Testis (tissue), 3 donors: ENCODE measurements around the gene CDH23. TPM values are rescaled to one million over a fixed set of nuclear protein-coding genes. Genes with fewer than 3 reads are reported as not detected.

Source experiments
- DNase-seq: peaks from one replicate; pipeline ENCODE4 v3.0.0-alpha.2; 2019
- H3K27ac ChIP-seq, 2 donors: fragments of 200-600 bp; sonication (generic); one replicate each; pipeline ENCODE4 v1.5.1; 2019
- H3K27me3 ChIP-seq: fragments of 200-600 bp; sonication (generic); one replicate; pipeline ENCODE4 v1.5.1; 2019
- H3K36me3 ChIP-seq: fragments of 200-600 bp; sonication (generic); one replicate; pipeline ENCODE4 v1.5.1; 2017; ENCODE audit warnings: low read depth; ENCODE audit errors: missing control alignments
- H3K4me1 ChIP-seq: fragments of 200-600 bp; sonication (generic); one replicate; pipeline ENCODE4 v1.5.1; 2019
- H3K4me3 ChIP-seq, 2 donors: fragments of 200-600 bp; sonication (generic); one replicate each; pipeline ENCODE4 v1.5.1; 2017 to 2019
- H3K9me3 ChIP-seq: fragments of 200-600 bp; sonication (generic); one replicate; pipeline ENCODE4 v1.5.1; 2017
- POLR2A ChIP-seq: fragments of 450-650 bp; IDR thresholded peaks from one replicate; pipeline ENCODE4 v1.6.1; 2017; ENCODE audit warnings: antibody characterized with exemption, mild to moderate bottlenecking, moderate library complexity
- WGBS, 2 donors: methylation state at CpG; one replicate each; pipeline ENCODE4 v1.1.5; 2018; 5-methylcytosine and 5-hydroxymethylcytosine counted together
- intact Hi-C: fragments of 100-400 bp; cut with DNase I; formaldehyde crosslinking; loops from one replicate; pipeline ENCODE4 v1.15.1; 2023; ENCODE audit warnings: low total_unique reads
- polyA plus RNA-seq: library from polyadenylated mRNA; stranded (reverse); fragments of 350-450 nt; fragmentation: Illumina TruSeq; extraction: RNeasy Lipid Tissue Mini Kit (QIAGEN cat#74804); gene quantifications from one replicate; pipeline ENCODE4 v1.2.3, GENCODE V29; 2014; ENCODE audit warnings: low read depth, low replicate concordance; ENCODE audit not compliant: insufficient read depth
- total RNA-seq, 2 donors: library from RNA; depleted of rRNA; stranded (reverse); fragments of >200 nt; gene quantifications; one replicate each; pipeline ENCODE4 v1.2.3, GENCODE V29; 2016
- TF ChIP-seq, protein P1 (sequence below), 3 experiments: fragments of 450-650 bp in 2 of 3; fragments of 200-600 bp in 1 of 3; sonication (generic) in 1 of 3; IDR thresholded peaks; one replicate each; pipeline ENCODE4 v1.5.1; 2016 to 2019; ENCODE audit warnings: antibody characterized with exemption in 3 of 3, mild to moderate bottlenecking in 2 of 3, moderate library complexity in 1 of 3

The CDH23 gene
- total and polyA plus RNA-seq, 3 donors from 2014 or later: 29.8 to 125 (median 81.7) TPM

DNA sequence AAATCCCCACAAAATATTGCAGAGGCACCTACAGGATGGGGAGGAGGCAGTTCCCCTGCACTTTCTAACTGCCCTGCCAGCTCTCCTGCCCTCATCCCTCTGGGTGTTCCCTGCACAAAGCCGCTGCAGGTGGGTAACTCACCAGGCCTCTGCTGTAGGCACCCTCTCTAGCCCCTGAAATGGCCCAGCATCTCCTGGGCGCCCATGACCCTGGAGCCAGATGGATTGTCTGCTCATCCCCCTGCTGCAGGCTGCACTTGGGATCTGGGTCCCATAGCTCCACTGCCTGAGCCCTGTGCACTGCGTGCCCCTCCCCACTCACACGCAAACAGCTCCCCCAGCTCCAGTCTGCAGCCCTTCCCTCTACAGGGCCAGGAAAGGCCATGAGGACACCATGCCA, 192.0 kb downstream of the CDH23 start:
- Histone ChIP-seq H3K27ac (no peak overlapping the region), H3K4me3 (no peak overlapping the region), H3K27me3 (no peaks in the 10 kb centered on the region), H3K9me3 (no peaks in the 10 kb centered on the region), H3K4me1 (no peaks in the 10 kb centered on the region), H3K36me3 (no peaks in the 10 kb centered on the region)
- 90 to 91% methylated on average over 4 of the region's 4 CpGs for WGBS, 2 donors
- TF ChIP-seq, protein P1, sequence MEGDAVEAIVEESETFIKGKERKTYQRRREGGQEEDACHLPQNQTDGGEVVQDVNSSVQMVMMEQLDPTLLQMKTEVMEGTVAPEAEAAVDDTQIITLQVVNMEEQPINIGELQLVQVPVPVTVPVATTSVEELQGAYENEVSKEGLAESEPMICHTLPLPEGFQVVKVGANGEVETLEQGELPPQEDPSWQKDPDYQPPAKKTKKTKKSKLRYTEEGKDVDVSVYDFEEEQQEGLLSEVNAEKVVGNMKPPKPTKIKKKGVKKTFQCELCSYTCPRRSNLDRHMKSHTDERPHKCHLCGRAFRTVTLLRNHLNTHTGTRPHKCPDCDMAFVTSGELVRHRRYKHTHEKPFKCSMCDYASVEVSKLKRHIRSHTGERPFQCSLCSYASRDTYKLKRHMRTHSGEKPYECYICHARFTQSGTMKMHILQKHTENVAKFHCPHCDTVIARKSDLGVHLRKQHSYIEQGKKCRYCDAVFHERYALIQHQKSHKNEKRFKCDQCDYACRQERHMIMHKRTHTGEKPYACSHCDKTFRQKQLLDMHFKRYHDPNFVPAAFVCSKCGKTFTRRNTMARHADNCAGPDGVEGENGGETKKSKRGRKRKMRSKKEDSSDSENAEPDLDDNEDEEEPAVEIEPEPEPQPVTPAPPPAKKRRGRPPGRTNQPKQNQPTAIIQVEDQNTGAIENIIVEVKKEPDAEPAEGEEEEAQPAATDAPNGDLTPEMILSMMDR (IDR thresholded peaks at IDR 0.05): no peak
- TF ChIP-seq POLR2A: no peak
- DNase-seq: no peak
- intact Hi-C loops: no loop called here

GRCh38 chr10:71589617-71590551, 193.2 kb downstream of the CDH23 start:
- no peak overlapping the region for H3K27ac ChIP-seq
- intact Hi-C loops: no loop called here
- 82 to 91% methylated on average over 14 of the region's 14 CpGs for WGBS, 2 donors

GRCh38 chr10:71590781-71591350, 194.1 kb downstream of the CDH23 start:
- intact Hi-C loops: no loop called here
- no peak overlapping the region for H3K4me3 ChIP-seq
- H3K27ac ChIP-seq: no peak overlapping the region
- no peaks in the 10 kb centered on the region for H3K4me1 ChIP-seq
- TF ChIP-seq, protein P1 (IDR thresholded peaks at IDR 0.05): no peak
- TF ChIP-seq POLR2A: no peak
- no peaks in the 10 kb centered on the region for H3K9me3 ChIP-seq
- 89 to 90% methylated on average over 10 of the region's 10 CpGs for WGBS, 2 donors
- no peaks in the 10 kb centered on the region for H3K27me3 ChIP-seq
- no peaks in the 10 kb centered on the region for H3K36me3 ChIP-seq
- no peak for DNase-seq

More at GRCh38 chr10:71589617-71590551, 193.2 kb downstream of the CDH23 start:
- no peak for DNase-seq
- no peaks in the 10 kb centered on the region for H3K36me3 ChIP-seq
- no peaks in the 10 kb centered on the region for H3K27me3 ChIP-seq
- no peaks in the 10 kb centered on the region for H3K4me1 ChIP-seq
- TF ChIP-seq, protein P1 (IDR thresholded peaks at IDR 0.05): no peak
- no peak for TF ChIP-seq POLR2A
- H3K9me3 ChIP-seq: no peaks in the 10 kb centered on the region
- no peak overlapping the region for H3K4me3 ChIP-seq

GRCh38 chr10:71594934-71595571, 198.3 kb downstream of the CDH23 start:
- no peaks in the 10 kb centered on the region for H3K27me3 ChIP-seq
- intact Hi-C loops: no loop called here

More at GRCh38 chr10:71594934-71595571, 198.3 kb downstream of the CDH23 start:
- no peak for TF ChIP-seq POLR2A
- TF ChIP-seq, protein P1 (IDR thresholded peaks at IDR 0.05): no peak
- H3K27ac ChIP-seq: no peak overlapping the region
- no peaks in the 10 kb centered on the region for H3K36me3 ChIP-seq
- H3K9me3 ChIP-seq: no peaks in the 10 kb centered on the region
- WGBS, 2 donors: 95 to 97% methylated on average over 8 of the region's 8 CpGs
- peaks cover 18% of the 10 kb centered on the region for H3K4me1 ChIP-seq
- DNase-seq: no peak
- no peak overlapping the region for H3K4me3 ChIP-seq
